ENCODE measurements around the gene LRRC34.
A peak's percentile ranks its signal among the peaks of the same experiment; 100 is the strongest.

Gene LRRC34, protein sequence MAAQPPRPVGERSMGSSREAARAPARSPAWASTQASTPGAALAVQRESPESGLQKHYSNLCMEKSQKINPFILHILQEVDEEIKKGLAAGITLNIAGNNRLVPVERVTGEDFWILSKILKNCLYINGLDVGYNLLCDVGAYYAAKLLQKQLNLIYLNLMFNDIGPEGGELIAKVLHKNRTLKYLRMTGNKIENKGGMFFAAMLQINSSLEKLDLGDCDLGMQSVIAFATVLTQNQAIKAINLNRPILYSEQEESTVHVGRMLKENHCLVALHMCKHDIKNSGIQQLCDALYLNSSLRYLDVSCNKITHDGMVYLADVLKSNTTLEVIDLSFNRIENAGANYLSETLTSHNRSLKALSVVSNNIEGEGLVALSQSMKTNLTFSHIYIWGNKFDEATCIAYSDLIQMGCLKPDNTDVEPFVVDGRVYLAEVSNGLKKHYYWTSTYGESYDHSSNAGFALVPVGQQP

DNA sequence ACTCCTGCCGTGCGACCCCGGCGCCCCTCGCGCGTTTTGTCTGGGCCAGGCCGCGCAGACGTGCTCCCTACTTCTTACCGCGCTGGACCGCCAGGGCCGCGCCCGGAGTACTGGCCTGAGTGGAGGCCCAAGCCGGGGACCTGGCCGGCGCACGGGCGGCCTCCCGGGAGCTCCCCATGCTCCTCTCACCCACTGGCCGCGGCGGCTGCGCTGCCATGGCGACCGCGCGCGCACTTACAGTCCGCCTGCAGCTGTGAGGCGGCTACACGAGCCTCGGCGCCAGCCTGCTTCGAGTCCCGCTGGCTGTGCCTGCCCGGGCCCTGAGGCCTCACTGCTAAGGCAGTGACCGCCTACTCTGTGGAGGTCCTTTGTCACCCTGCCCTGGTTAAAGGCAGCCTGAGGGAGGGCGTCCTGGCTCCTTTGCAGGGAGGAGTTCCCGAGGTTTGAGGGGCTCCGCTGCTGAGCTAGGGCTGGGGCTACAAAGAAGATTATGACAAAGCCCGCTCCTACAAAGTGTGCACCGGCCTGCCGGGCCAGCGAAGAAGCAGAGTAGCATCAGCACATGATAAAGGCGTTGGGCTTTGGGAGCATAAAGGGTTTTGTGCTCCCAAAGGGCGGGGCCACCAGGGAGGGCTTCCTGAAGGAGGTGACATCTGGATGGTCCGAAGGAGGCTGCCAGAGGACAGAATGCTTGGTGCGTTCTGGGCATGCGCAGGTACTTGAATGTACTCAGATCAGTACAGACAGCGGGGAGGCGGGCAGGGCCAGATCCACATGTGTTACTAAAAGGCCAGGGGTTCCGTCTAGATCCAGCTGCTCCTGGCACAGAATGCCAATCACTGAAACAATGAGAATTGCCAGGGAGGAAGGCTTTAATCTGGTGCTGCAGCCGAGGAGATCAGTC lies at the start of gene LRRC34, which contains the start of gene LRRIQ4:
Gene LRRC34 (minus strand): TSS at position 573 of the 904 bp plus-strand sequence. CDS start 356 bp downstream, at position 217.
Gene LRRIQ4 (plus strand): TSS at position 539 of the 904 bp plus-strand sequence. CDS start 9,052 bp downstream, outside the sequence.
- no peak within 1 kb of the TSS for H3K27ac ChIP-seq
- no peak for DNase-seq (ENCODE audit: low read depth, low spot score)

DNA sequence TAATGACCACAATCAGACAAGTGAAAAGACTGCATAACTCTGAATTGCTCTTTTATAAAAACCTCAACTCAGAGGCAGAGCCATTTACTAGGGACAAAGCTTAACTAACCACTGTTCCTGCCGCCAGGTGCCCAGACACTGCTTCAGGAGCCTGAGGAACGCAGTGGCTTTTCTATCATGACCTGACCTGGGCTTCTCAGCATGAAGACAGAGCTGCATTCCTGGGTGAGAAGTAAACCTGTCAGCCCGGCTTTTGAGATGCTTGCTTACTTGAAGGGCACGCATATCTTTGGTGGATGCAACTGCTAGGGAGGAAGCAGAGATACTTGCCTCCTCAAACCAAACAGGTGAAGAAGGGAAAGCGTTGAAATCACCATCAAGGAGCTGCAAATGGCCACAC lies 49.2 kb upstream of the LRRC34 start:
- H3K27ac ChIP-seq: no peak overlapping the region
- DNase-seq (ENCODE audit: low read depth, low spot score): no peak

DNA sequence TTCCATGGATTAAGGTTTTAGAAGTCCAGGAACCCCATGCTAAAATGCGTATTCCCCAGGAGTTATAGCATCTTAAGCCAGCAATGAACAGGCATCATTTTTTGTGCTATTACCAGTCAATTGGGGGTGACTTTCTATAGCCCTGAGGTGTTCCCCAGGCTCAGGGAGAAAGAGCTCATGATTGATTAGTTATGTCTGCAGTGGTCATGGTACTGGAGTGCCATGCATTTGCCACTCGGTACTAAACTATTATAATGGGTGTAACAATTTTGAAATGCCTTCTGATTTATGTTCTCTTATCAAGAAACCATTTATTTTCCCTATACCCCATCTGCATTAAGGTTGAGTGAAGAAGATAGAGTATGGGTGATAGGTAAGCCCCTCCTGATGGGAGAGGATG lies 45.1 kb upstream of the LRRC34 start:
- DNase-seq (ENCODE audit: low read depth, low spot score): no peak
- H3K27ac ChIP-seq: no peak overlapping the region

DNA sequence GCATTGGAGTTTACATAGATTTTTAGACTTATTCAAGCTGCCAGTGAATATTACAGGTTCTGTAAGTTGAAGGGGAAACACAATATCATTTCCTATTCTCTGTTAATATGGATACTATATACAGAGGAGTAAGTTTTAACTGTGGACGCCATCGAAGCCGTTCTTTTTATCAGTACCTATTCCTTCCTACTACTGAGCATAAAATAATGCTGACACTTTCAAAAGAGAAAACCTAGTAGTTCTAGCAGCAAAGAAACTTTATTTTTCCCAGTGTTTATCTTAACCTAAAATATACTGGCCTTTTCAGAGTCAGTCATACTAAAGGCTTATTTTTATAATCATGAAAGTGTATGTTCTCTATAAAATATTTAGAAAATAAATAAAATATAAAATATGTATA lies 42.8 kb upstream of the LRRC34 start:
- H3K27ac ChIP-seq: no peak overlapping the region
- no peak for DNase-seq (ENCODE audit: low read depth, low spot score)

DNA sequence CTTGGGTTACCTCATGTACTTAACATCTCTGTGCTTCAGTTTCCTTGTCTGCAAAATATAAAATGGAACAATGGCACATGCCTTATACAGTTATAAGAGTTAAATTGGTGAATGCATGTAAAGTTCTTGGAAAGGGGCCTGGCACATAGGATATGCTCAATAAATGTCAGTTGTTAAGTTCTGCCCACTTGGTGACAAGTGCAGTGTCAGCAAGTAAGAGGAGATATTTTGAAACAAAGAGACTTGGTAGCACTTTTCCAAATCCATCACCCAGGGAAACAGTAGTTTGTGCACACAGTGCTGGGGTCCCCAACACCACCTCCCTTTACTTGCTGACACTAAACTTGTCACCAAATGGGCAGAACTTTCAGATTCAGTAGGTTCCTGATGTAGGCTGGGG lies 37.9 kb upstream of the LRRC34 start:
- H3K27ac ChIP-seq: no peak overlapping the region
- DNase-seq (ENCODE audit: low read depth, low spot score): no peak

DNA sequence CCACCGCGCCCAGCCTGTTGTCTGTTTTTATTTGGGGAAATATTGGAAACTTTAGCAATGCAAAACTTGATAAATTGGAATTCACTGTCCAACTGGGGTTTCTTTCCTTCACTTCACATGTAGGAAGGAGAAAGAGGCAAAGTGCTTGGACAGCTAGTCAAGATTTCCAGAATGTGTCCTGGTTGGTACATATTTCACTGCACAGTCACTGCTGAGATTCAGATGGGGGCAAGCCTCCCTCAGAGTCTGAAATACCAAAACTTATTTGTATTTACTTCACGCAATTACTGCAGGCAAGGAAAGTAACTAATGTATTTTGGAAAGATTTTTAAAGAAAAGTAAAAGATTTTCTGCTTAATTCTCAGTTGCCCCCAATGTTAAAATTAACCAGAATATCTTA lies 36.0 kb upstream of the LRRC34 start:
- no peak overlapping the region for H3K27ac ChIP-seq
- DNase-seq (ENCODE audit: low read depth, low spot score): no peak

DNA sequence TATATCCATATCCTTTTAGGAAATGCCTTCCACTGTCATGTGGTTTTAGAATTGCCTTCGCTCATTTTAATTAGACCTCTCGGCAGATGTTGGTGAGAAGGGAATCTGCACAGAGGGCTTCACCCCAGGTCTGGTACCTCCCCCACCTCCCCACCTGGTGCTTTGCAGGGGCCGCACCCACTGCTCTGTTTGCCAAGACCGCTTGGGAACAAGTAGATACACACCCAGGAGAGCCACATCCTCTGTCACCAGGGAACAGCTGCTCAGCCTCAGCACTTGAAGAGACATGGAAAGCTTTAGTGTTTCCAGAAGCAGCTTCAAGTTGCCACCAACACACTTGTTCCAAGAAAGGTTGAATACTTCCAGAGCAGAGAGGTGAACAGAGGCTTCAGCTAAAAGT lies 35.2 kb upstream of the LRRC34 start:
- H3K27ac ChIP-seq: peak overlapping the region; percentile 55
- DNase-seq (ENCODE audit: low read depth, low spot score): no peak

DNA sequence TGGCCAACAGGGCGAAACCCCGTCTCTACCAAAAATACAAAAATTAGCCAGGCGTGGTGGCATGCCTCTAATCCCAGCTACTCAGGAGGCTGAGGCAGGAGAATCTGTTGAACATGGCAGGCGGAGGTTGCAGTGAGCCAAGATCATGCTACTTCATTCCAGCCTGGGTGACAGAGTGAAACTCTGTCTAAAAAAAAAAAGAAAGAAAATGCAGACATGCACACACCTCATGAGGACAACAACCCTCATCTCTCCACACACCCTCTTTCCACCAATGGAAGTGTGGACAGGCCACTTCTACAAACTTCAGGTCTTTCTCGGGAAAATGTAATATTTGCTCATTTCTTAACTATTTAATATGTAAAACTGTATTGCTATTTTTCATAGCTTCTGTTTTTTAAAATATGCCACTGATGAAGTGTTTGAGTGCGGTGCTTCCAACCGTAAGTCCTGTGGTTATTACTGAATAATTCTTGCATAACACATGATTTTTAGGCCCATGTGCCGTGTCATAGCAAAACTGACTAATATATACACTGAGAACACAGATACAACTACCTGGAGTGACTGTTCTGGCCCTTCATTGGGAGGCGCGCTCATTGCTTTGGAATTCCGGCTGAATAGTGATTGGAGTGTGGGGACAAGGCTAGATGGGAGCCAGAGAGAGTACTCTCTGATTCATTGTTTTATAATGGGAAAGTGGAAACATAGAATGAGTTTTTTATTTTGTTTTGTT lies 33.9 kb upstream of the LRRC34 start:
- peak; percentile 82 for DNase-seq (ENCODE audit: low read depth, low spot score)
- H3K27ac ChIP-seq: peak overlapping the region; percentile 55

DNA sequence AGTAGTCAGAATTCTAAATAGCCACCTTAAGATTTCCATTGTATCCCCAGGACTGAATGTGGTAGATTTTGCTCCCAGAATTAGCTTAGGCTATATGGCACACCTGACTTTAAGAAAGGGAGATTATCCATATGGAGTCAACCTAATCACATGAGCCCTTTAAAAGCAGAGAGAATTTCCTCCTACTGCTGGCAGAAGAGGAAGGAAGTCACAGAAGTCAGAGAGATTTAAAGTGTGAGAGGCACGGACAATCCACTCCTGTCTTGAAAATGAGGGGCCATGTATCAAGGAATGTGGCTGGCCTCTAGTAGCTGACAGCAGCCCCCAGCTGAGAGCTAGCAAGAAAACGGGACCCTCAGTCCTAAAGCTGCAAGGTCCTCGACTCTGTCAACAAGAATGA lies 30.3 kb upstream of the LRRC34 start:
- no peak for DNase-seq (ENCODE audit: low read depth, low spot score)
- no peak overlapping the region for H3K27ac ChIP-seq

DNA sequence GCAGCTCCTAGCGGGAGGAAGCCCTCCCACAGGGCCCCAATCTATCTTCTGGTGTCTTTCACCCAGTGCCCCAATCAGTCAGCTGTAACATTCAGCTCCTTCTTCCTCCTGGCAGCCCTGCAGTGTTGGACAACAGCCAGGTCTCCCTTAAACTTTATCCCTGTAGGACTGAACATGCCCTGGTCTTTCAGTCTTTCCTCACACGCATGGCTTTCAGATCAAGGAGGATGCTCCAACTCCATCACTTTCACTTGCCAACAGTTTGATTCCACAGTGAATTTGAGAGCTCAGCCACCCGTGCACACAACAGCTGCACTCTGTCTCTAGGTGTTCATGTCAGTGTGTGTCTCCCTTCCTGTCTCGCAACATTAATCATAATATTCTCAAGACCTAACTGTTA lies 28.5 kb upstream of the LRRC34 start:
- no peak for DNase-seq (ENCODE audit: low read depth, low spot score)
- H3K27ac ChIP-seq: no peak overlapping the region

DNA sequence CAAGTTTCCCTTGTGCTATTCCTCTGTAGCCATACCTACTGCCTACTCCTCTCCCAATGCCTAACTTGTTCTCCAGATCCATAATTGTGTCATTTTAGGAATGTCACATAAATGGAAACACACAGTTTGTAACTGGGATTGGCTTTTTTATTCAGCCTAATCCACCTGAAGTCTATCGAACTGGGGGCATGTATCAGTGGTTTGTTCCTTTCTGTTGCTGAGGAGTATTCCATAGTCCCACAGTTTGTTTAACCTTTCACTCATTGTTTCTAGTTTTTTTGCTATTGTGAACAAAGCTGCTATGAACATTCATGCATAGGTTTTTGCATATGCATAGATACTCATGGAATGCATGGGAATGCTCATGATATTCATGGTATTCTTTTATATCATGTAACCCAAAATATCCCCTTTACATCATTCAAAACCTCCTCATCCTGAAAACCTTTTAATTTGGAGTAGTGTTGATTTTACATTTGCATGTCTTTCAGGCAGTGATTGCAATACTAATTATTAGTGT lies 25.9 kb upstream of the LRRC34 start:
- H3K27ac ChIP-seq: no peak overlapping the region
- no peak for DNase-seq (ENCODE audit: low read depth, low spot score)

DNA sequence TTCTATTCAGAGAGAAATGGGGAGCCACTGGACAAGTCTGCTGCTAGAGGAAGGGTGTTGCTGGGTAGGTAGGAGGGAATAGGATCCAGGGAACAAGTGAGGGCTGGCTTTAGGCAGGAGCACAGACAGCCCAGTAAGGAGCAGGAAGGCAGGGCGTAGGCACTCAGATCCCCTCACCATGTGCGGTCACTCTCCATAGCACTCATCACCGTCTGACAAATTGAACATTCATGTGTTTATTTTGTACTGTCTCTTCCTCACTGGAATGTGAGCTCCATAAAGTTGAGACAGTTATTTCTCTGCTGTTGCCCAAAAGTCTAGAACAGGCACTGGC lies 24.2 kb upstream of the LRRC34 start:
- DNase-seq (ENCODE audit: low read depth, low spot score): no peak
- H3K27ac ChIP-seq: no peak overlapping the region

DNA sequence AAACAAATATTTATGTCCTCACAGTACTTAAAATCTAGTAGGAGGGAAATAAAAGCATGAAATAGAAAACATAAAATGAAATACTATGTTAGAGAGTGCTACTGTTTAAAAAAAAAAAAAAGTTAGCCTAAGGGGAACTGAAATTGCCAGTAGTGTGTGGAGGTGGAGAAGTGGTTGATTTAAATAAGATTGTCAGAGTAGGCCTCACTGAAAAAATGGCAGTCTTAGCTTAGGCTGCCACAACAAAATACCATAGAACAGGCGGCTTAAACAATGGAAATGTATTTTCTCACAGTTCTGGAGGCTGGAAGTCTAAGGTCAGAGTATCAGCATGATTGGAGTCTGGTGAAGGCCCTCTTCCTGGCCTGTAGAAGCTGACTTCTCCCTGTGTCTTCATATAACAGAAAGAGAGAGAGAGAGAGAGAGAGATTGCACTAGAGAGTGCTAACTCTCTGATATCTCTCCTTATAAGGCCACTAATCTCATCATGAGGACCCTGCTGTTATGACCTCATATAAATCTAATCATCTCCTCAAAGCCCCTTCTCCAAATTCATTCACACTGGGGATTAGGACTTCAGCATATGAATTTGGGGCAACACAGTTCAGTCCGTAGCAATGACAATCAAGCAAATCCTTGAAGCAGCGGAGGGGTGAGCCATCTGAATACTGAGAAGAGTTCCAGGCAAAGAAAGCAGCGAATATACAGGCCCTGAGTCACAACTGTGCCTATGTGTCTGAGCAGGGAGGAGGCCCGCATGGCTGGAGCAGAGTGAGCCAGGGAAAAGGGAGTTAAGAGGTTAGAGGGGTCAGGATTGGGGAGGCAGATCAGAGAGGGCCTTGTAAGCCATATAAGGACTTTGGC lies 23.6 kb upstream of the LRRC34 start:
- no peak for DNase-seq (ENCODE audit: low read depth, low spot score)

DNA sequence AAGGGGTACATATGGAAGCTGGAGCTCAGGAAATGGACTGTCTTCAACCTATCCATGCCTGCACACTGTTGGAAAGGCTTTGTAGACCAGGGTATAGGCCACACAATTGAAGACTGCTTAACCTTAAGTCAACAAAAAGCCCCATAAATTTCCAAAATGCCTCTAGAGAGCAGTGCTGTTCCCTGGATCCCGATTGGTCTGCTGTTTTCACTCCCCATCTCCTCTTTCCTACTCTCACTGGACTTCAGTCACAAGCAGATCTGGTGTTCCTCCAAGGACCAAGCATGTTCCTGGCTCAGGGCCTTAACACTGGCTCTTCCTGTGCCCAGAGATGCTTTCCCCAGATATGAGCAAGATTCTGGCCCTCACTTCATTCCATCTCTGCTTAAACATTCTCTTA lies 22.8 kb upstream of the LRRC34 start:
- no peak overlapping the region for H3K27ac ChIP-seq
- no peak for DNase-seq (ENCODE audit: low read depth, low spot score)

More for the DNA sequence above, 23.6 kb upstream of the LRRC34 start:
- H3K27ac ChIP-seq: no peak overlapping the region

DNA sequence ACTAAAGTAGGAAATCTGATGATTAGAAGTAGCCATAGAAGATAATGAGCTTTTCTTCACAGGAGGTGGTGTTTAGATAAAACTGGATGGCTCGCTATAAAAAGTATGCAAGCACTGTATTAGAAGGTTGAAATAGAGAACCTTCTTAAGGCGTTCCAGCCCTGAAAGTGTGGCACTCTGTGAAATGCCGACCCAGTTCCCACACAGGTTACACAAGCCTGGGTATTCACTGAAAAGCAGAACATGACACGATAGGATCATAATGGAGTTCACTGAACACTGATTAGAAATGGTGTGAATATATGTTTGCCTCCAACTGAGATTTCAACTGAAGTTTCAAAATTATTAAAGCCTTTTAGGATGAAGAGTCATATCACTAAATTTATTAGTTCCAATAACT lies 15.0 kb upstream of the LRRC34 start:
- H3K27ac ChIP-seq: no peak overlapping the region
- DNase-seq (ENCODE audit: low read depth, low spot score): no peak

DNA sequence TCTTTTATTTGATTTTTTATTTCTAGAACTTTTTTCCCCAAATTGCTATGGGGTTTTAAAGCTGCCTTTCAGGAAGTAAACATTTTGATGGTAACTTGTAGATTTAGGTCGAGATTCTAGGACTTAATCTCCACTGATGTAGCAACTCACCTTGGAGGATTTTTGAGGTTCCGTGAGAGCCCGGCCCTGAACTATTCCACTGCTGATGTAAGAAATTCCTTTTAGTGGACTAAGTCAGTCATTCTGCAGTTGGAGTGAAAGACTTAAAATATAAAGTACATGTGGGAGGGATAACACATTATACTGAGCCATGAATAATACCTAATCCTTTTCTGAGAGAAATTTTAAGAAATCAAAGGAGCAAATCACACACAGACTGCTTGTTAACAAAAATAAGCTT lies 12.6 kb upstream of the LRRC34 start:
- no peak for DNase-seq (ENCODE audit: low read depth, low spot score)
- H3K27ac ChIP-seq: no peak overlapping the region

DNA sequence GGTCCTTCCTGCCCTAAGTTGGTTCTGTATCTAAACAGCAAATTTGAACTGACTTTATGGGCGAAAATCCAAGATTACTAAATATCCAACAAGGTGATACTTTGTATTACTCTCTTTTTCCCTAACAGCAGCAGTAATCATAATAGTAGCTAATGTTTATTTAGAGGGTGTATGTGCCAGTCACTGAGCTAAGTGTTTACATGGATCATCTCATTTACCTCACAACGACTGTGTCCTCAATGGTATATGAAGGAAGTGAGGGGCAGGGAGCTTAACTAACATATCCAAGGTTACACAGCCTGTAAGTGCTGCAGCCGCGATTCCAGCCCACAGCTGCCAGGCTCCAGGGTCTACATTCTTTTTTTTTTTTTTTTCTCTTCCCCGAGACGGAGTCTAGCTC lies 10.3 kb upstream of the LRRC34 start:
- no peak for DNase-seq (ENCODE audit: low read depth, low spot score)
- H3K27ac ChIP-seq: no peak overlapping the region

DNA sequence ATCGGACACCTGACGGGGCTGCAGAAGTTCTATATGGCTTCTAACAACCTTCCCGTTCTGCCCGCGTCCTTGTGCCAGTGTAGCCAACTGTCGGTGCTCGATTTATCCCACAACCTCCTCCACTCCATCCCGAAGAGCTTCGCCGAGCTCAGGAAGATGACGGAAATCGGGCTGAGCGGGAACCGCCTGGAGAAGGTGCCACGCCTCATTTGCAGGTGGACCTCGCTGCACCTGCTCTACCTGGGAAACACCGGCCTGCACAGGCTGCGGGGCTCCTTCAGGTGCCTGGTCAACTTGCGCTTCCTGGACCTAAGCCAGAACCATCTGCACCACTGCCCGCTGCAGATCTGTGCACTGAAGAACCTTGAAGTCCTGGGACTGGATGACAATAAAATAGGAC lies 9.8 kb upstream of the LRRC34 start:
- no peak for DNase-seq (ENCODE audit: low read depth, low spot score)
- no peak overlapping the region for H3K27ac ChIP-seq

DNA sequence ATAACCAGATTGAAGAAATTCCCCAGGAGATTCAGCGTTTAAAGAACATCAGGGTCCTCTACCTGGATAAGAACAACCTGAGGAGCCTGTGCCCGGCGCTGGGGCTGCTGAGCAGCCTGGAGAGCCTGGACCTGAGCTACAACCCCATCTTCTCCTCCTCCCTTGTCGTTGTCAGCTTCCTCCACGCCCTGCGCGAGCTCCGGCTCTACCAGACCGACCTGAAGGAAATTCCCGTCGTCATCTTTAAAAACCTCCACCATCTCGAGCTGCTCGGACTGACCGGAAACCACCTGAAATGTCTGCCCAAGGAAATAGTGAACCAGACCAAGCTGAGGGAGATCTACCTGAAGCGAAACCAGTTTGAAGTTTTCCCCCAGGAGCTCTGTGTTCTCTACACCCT lies 9.4 kb upstream of the LRRC34 start:
- no peak overlapping the region for H3K27ac ChIP-seq
- no peak for DNase-seq (ENCODE audit: low read depth, low spot score)

Measured in epithelial cell of prostate (primary cell).